Panc1 (cell line): ENCODE results near the gene C1QTNF3. TPM values are rescaled to one million over a fixed set of nuclear protein-coding genes. Genes with fewer than 3 reads are reported as not detected.
A peak's percentile ranks its signal among the peaks of the same experiment; 100 is the strongest.

ENCODE experiments used
- ATAC-seq: fragments of 200-7000 bp; cut with Tn5 transposase; 2 replicates; pipeline ENCODE4 v1.9.1; 2020; ENCODE audit warnings: mild to moderate bottlenecking, moderate library complexity
- BruUV-seq: library from RNA; stranded (reverse); fragments of 400-500 nt; replicated peaks from 2 replicates; lab custom pipeline; 2021; lab: Mats Ljungman, UMichigan
- CTCF ChIA-PET: fragments of 300-600 bp; sonication (Branson Sonifier 250); formaldehyde crosslinking; loops from one replicate; lab custom pipeline; 2022; ENCODE audit warnings: antibody characterized with exemption; lab: Charles Lee
- POLR2A ChIA-PET: fragments of 300-600 bp; sonication (Branson Sonifier 250); formaldehyde crosslinking; loops from one replicate; lab custom pipeline; 2022; ENCODE audit warnings: antibody characterized with exemption; lab: Charles Lee
- DNase-seq: peaks from one replicate; pipeline ENCODE4 v3.0.0-alpha.2; 2010; ENCODE audit warnings: low read depth, low spot score
- H3K27ac ChIP-seq: 2 replicates; pipeline ENCODE4 v1.5.1; 2011; ENCODE audit warnings: mild to moderate bottlenecking, low read length, inconsistent platforms
- H3K27me3 ChIP-seq: fragments of 200-500 bp; sonication (Bioruptor generic); 2 replicates; pipeline ENCODE4 v1.6.0; 2014; ENCODE audit warnings: low read length, inconsistent platforms; ENCODE audit not compliant: control insufficient read depth, insufficient read depth
- H3K36me3 ChIP-seq: fragments of 200-500 bp; sonication (Bioruptor generic); 2 replicates; pipeline ENCODE4 v1.5.1; 2014; ENCODE audit warnings: inconsistent platforms, mild to moderate bottlenecking, low read length, moderate library complexity; ENCODE audit not compliant: control insufficient read depth, insufficient read depth
- H3K4me1 ChIP-seq: 2 replicates; pipeline ENCODE4 v1.5.1; 2011; ENCODE audit warnings: inconsistent platforms, mild to moderate bottlenecking, low read length, moderate library complexity; ENCODE audit not compliant: control insufficient read depth, insufficient read depth
- H3K4me3 ChIP-seq, 2 experiments: 2 replicates each; pipeline ENCODE4 v1.5.1; 2011 to 2012; ENCODE audit warnings: low read depth in 2 of 2, low read length in 2 of 2, mild to moderate bottlenecking in 2 of 2, inconsistent platforms in 1 of 2, moderate library complexity in 1 of 2
- H3K9me3 ChIP-seq: fragments of 200-500 bp; sonication (Bioruptor generic); 2 replicates; pipeline ENCODE4 v1.5.1; 2014; ENCODE audit warnings: low read depth, mild to moderate bottlenecking, inconsistent platforms, low read length, moderate library complexity; ENCODE audit not compliant: control insufficient read depth, insufficient read depth
- POLR2AphosphoS5 ChIP-seq: IDR thresholded peaks from 2 replicates; pipeline ENCODE4 v1.6.1; 2012; ENCODE audit warnings: mild to moderate bottlenecking, low read depth, low read length, moderate library complexity
- SIN3A ChIP-seq: IDR thresholded peaks from 2 replicates; pipeline ENCODE4 v1.6.1; 2012; ENCODE audit warnings: low read depth, mild to moderate bottlenecking, low read length, moderate library complexity, borderline replicate concordance; ENCODE audit not compliant: insufficient read depth
- TCF7L2 ChIP-seq: IDR thresholded peaks from 2 replicates; pipeline ENCODE4 v1.6.1; 2011; ENCODE audit warnings: mild to moderate bottlenecking, low read depth, low read length, inconsistent platforms
- in situ Hi-C: cut with HindIII; loops from 2 replicates; pipeline ENCODE4 v1.10.0; 2016; ENCODE audit warnings: low sequenced_read_pairs, low pct_unique_long_range_greater_than_20kb
- intact Hi-C: fragments of 100-400 bp; cut with micrococcal nuclease; formaldehyde crosslinking; loops from one replicate; pipeline ENCODE4 v1.10.0; 2022; ENCODE audit not compliant: unreplicated experiment
- total RNA-seq: library from RNA; stranded (reverse); gene quantifications from one replicate; pipeline ENCODE4 v1.2.1, GENCODE V29; 2021; ENCODE audit not compliant: unreplicated experiment
- TF ChIP-seq, protein P1 (sequence below): fragments of 450-650 bp; IDR thresholded peaks from 2 replicates; pipeline ENCODE4 v1.5.1; 2017; ENCODE audit warnings: mild to moderate bottlenecking
- TF ChIP-seq, protein P2 (sequence below), 2 experiments: IDR thresholded peaks; 2 replicates each; pipeline ENCODE4 v1.6.1; 2011 to 2012; ENCODE audit warnings: low read depth in 2 of 2, control low read depth in 1 of 2, low read length in 1 of 2, mild to moderate bottlenecking in 1 of 2, moderate library complexity in 1 of 2; ENCODE audit not compliant: insufficient read depth in 1 of 2

The C1QTNF3 gene
- total RNA-seq, 1 experiment from 2014 or later: 2.1 TPM

DNA sequence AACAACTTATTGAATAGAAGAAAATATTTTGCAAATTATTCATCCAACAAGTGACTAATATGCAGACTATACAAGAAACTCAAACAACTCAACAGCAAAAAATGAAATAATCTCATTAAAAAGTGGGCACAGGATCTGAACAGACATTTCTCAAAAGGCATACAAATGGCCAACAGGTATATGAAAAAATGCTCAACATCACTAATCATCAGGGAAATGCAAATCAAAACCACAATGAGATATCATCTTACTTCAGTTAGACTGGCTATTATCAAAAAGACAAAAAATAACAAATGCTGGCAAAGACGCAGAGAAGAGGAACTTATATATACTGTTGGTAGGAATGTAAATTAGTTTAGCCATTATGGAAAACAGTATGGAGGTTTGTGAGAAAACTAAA is 33.4 kb downstream of the C1QTNF3 start:
- no peak overlapping the region for H3K4me3 ChIP-seq
- no peak overlapping the region for H3K27ac ChIP-seq
- no TSS peak for BruUV-seq
- TF ChIP-seq SIN3A: no peak
- no peak for TF ChIP-seq TCF7L2
- TF ChIP-seq, protein P1, sequence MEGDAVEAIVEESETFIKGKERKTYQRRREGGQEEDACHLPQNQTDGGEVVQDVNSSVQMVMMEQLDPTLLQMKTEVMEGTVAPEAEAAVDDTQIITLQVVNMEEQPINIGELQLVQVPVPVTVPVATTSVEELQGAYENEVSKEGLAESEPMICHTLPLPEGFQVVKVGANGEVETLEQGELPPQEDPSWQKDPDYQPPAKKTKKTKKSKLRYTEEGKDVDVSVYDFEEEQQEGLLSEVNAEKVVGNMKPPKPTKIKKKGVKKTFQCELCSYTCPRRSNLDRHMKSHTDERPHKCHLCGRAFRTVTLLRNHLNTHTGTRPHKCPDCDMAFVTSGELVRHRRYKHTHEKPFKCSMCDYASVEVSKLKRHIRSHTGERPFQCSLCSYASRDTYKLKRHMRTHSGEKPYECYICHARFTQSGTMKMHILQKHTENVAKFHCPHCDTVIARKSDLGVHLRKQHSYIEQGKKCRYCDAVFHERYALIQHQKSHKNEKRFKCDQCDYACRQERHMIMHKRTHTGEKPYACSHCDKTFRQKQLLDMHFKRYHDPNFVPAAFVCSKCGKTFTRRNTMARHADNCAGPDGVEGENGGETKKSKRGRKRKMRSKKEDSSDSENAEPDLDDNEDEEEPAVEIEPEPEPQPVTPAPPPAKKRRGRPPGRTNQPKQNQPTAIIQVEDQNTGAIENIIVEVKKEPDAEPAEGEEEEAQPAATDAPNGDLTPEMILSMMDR: no peak
- TF ChIP-seq, protein P2, sequence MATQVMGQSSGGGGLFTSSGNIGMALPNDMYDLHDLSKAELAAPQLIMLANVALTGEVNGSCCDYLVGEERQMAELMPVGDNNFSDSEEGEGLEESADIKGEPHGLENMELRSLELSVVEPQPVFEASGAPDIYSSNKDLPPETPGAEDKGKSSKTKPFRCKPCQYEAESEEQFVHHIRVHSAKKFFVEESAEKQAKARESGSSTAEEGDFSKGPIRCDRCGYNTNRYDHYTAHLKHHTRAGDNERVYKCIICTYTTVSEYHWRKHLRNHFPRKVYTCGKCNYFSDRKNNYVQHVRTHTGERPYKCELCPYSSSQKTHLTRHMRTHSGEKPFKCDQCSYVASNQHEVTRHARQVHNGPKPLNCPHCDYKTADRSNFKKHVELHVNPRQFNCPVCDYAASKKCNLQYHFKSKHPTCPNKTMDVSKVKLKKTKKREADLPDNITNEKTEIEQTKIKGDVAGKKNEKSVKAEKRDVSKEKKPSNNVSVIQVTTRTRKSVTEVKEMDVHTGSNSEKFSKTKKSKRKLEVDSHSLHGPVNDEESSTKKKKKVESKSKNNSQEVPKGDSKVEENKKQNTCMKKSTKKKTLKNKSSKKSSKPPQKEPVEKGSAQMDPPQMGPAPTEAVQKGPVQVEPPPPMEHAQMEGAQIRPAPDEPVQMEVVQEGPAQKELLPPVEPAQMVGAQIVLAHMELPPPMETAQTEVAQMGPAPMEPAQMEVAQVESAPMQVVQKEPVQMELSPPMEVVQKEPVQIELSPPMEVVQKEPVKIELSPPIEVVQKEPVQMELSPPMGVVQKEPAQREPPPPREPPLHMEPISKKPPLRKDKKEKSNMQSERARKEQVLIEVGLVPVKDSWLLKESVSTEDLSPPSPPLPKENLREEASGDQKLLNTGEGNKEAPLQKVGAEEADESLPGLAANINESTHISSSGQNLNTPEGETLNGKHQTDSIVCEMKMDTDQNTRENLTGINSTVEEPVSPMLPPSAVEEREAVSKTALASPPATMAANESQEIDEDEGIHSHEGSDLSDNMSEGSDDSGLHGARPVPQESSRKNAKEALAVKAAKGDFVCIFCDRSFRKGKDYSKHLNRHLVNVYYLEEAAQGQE (IDR thresholded peaks at IDR 0.05; ENCODE audit: insufficient read depth in 1 of 2, low read depth in 2 of 2, low read length in 1 of 2): no peak
- TF ChIP-seq POLR2AphosphoS5: no peak
- ATAC-seq (no peak), DNase-seq (no peak)
- H3K4me1 ChIP-seq: peaks cover 8% of the 10 kb centered on the region
- no peaks in the 10 kb centered on the region for H3K36me3 ChIP-seq
- H3K27me3 ChIP-seq: no peaks in the 10 kb centered on the region
- POLR2A ChIA-PET: no interaction called here
- H3K9me3 ChIP-seq: no peaks in the 10 kb centered on the region
- CTCF ChIA-PET: no interaction called here
- intact Hi-C loops (loop anchor here (5.0 kb wide), 1 partner anchor 458 kb away; no protein-coding TSS in a partner anchor), in situ Hi-C loops (no loop called here)

DNA sequence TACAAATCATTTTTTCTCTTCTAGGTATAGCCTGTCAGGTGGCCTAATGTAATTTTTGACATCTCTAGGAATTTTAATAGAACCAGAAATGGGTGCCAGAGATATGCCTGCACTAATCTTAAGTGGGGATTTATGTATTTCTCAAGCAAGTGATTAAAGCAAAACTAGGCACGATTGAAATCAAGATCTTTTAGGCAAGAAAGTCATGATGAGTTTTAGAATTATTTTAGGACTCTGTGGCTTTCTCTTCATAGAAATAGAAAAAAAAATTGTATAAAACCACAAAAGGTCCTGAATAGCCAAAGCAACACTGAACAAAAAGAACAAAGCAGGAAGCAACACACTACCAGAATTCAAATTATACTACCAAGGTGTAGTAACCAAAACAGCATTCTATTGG is 34.2 kb downstream of the C1QTNF3 start:
- CTCF ChIA-PET: no interaction called here
- BruUV-seq: no TSS peak
- POLR2A ChIA-PET: no interaction called here
- TF ChIP-seq TCF7L2: no peak
- TF ChIP-seq, protein P1: no peak
- no peak for TF ChIP-seq POLR2AphosphoS5
- no peak for TF ChIP-seq SIN3A
- TF ChIP-seq, protein P2 (IDR thresholded peaks at IDR 0.05; ENCODE audit: insufficient read depth in 1 of 2, low read depth in 2 of 2, low read length in 1 of 2): no peak
- no peaks in the 10 kb centered on the region for H3K9me3 ChIP-seq
- no peak for DNase-seq
- no peaks in the 10 kb centered on the region for H3K27me3 ChIP-seq
- H3K4me1 ChIP-seq: peaks cover 8% of the 10 kb centered on the region
- H3K27ac ChIP-seq: peak overlapping the region; percentile 99
- intact Hi-C loops: loop anchor here (5.0 kb wide), 1 partner anchor 458 kb away; no protein-coding TSS in a partner anchor
- H3K4me3 ChIP-seq: peak overlapping the region; percentile 79 to 90
- in situ Hi-C loops: no loop called here
- ATAC-seq: no peak
- H3K36me3 ChIP-seq: no peaks in the 10 kb centered on the region; the same call in 1 of the 2 replicates
